ENCODE data around the gene GJE1.
"Not testable (repeated sequence)": the region's sequence is repeated elsewhere in the genome, so short reads cannot be mapped to it uniquely, and the experiment has no call there.

GJE1 gene

GRCh38 chr6:142132625-142133024 lies at the start of gene GJE1:
GJE1 (plus strand) TSS chr6:142132925; CDS start chr6:142133159, 234 bp downstream.
- no peak for DNase-seq

GRCh38 chr6:142087950-142088857 lies 44.5 kb upstream of the GJE1 start:
- DNase-seq: no peak

- DNase-seq: no peak
Measured at GRCh38 chr6:142088858-142089216, 43.9 kb upstream of the GJE1 start.

GRCh38 chr6:142104820-142105219 lies 27.9 kb upstream of the GJE1 start:
- not testable (repeated sequence) for DNase-seq

- DNase-seq: not testable (repeated sequence)
Measured at GRCh38 chr6:142110820-142111219, 21.9 kb upstream of the GJE1 start.

GRCh38 chr6:142112451-142113061 lies 20.2 kb upstream of the GJE1 start:
- DNase-seq: no peak

- no peak for DNase-seq
Measured at GRCh38 chr6:142117366-142117765, 15.4 kb upstream of the GJE1 start.

GRCh38 chr6:142118328-142118727 lies 14.4 kb upstream of the GJE1 start:
- DNase-seq: no peak

- no peak for DNase-seq
Measured at GRCh38 chr6:142118925-142119324, 13.8 kb upstream of the GJE1 start.

- no peak for DNase-seq
Measured at GRCh38 chr6:142121342-142121741, 11.4 kb upstream of the GJE1 start.

- DNase-seq: no peak
Measured at GRCh38 chr6:142130814-142131213, 1.9 kb upstream of the GJE1 start.

GRCh38 chr6:142138876-142139275 lies 6.2 kb downstream of the GJE1 start:
- no peak for DNase-seq

GRCh38 chr6:142141531-142141930 lies 8.8 kb downstream of the GJE1 start:
- not testable (repeated sequence) for DNase-seq

- DNase-seq: peak; percentile 82
Measured at GRCh38 chr6:142146828-142147662, 14.3 kb downstream of the GJE1 start, which contains the start of the genes NMBR and VTA1. NMBR (minus strand) TSS chr6:142147122; CDS start chr6:142088658, 58,464 bp downstream. VTA1 (plus strand) TSS chr6:142147263; CDS start chr6:142147288, 25 bp downstream.

GRCh38 chr6:142152746-142153145 lies 20.0 kb downstream of the GJE1 start:
- DNase-seq: no peak

GRCh38 chr6:142153196-142153595 lies 20.5 kb downstream of the GJE1 start:
- DNase-seq: no peak

GRCh38 chr6:142154336-142154735 lies 21.6 kb downstream of the GJE1 start:
- no peak for DNase-seq

GRCh38 chr6:142155091-142155490 lies 22.4 kb downstream of the GJE1 start:
- DNase-seq: no peak

GRCh38 chr6:142155895-142156757 lies 23.4 kb downstream of the GJE1 start:
- no peak for DNase-seq

GRCh38 chr6:142156758-142157068 lies 24.0 kb downstream of the GJE1 start:
- DNase-seq: not testable (repeated sequence)

- no peak for DNase-seq
Measured at GRCh38 chr6:142162780-142163179, 30.1 kb downstream of the GJE1 start.

- DNase-seq: no peak
Measured at GRCh38 chr6:142165227-142165626, 32.5 kb downstream of the GJE1 start.

All from NCI-H2081 treated with DMSO at 0.1 percent for 48 hours (cell line).